GM23338 (cell line): ENCODE results near the gene USP10. TPM values are rescaled to one million over a fixed set of nuclear protein-coding genes. Genes with fewer than 3 reads are reported as not detected.

Experiments used
- ATAC-seq: fragments of 200-7000 bp; cut with Tn5 transposase; 3 replicates; pipeline ENCODE4 v1.9.1; 2020
- DNase-seq: peaks from one replicate; pipeline ENCODE4 v3.0.0-alpha.2; 2015; ENCODE audit warnings: low spot score
- H2AFZ ChIP-seq: fragments of 200-600 bp; sonication (generic); 2 replicates; pipeline ENCODE4 v1.8.0; 2016; ENCODE audit warnings: antibody characterized with exemption, mild to moderate bottlenecking, moderate library complexity
- H3F3A ChIP-seq: fragments of 200-600 bp; sonication (generic); replicated peaks from 2 replicates; pipeline ENCODE4 v1.8.0; 2017; ENCODE audit warnings: antibody characterized with exemption, mixed run types, low read depth
- H3K27ac ChIP-seq: fragments of 200-600 bp; sonication (generic); 2 replicates; pipeline ENCODE4 v1.6.1; 2016; ENCODE audit warnings: low read depth
- H3K27me3 ChIP-seq: fragments of 200-600 bp; sonication (generic); 2 replicates; pipeline ENCODE4 v1.8.0; 2016; ENCODE audit warnings: mild to moderate bottlenecking, mixed run types, moderate library complexity; ENCODE audit not compliant: insufficient read depth
- H3K36me3 ChIP-seq: fragments of 200-600 bp; sonication (generic); 2 replicates; pipeline ENCODE4 v1.8.0; 2016; ENCODE audit warnings: mild to moderate bottlenecking; ENCODE audit not compliant: insufficient read depth
- H3K4me1 ChIP-seq: fragments of 200-600 bp; sonication (generic); 2 replicates; pipeline ENCODE4 v1.8.0; 2016; ENCODE audit warnings: mild to moderate bottlenecking, moderate library complexity; ENCODE audit not compliant: insufficient read depth
- H3K4me2 ChIP-seq: fragments of 200-600 bp; sonication (generic); 2 replicates; pipeline ENCODE4 v1.7.1; 2017; ENCODE audit warnings: mixed run types
- H3K4me3 ChIP-seq: fragments of 200-600 bp; sonication (generic); 2 replicates; pipeline ENCODE4 v1.6.1; 2016; ENCODE audit warnings: mixed run types
- H3K79me2 ChIP-seq: fragments of 200-600 bp; sonication (generic); replicated peaks from 2 replicates; pipeline ENCODE4 v1.8.0; 2017; ENCODE audit warnings: mild to moderate bottlenecking; ENCODE audit not compliant: insufficient read depth
- H3K9me2 ChIP-seq: fragments of 200-600 bp; sonication (generic); 2 replicates; pipeline ENCODE4 v1.8.0; 2017; ENCODE audit not compliant: insufficient read depth
- H4K20me1 ChIP-seq: fragments of 200-600 bp; sonication (generic); replicated peaks from 2 replicates; pipeline ENCODE4 v1.8.0; 2017; ENCODE audit warnings: mild to moderate bottlenecking; ENCODE audit not compliant: insufficient read depth
- H3K27ac Mint-ChIP-seq: 2 replicates; pipeline ENCODE4 v1.8.0; 2020; ENCODE audit warnings: inconsistent platforms, mild to moderate bottlenecking, moderate library complexity, mixed read lengths
- H3K27me3 Mint-ChIP-seq: 3 replicates; pipeline ENCODE4 v1.8.0; 2022; ENCODE audit warnings: low read depth, mild to moderate bottlenecking, moderate library complexity, mixed read lengths, inconsistent platforms; ENCODE audit not compliant: insufficient read depth, poor library complexity
- H3K36me3 Mint-ChIP-seq: 3 replicates; pipeline ENCODE4 v1.8.0; 2021; ENCODE audit warnings: low read depth, mild to moderate bottlenecking, inconsistent platforms, moderate library complexity, mixed read lengths
- H3K4me1 Mint-ChIP-seq: 3 replicates; pipeline ENCODE4 v1.8.0; 2020; ENCODE audit warnings: mild to moderate bottlenecking, inconsistent platforms, mixed read lengths
- H3K4me3 Mint-ChIP-seq: 3 replicates; pipeline ENCODE4 v1.8.0; 2021; ENCODE audit warnings: moderate library complexity, mild to moderate bottlenecking, inconsistent platforms, mixed read lengths
- H3K9me3 Mint-ChIP-seq: 3 replicates; pipeline ENCODE4 v1.8.0; 2020; ENCODE audit warnings: moderate library complexity, mild to moderate bottlenecking, inconsistent platforms, mixed read lengths
- CREB1 ChIP-seq: fragments of 250-450 bp; sonication (Bioruptor Pico); IDR thresholded peaks from 2 replicates; pipeline ENCODE4 v1.5.0; 2020; ENCODE audit warnings: low read depth, mild to moderate bottlenecking, moderate library complexity
- EZH2 ChIP-seq: fragments of 200-600 bp; sonication (generic); IDR thresholded peaks from one replicate; pipeline ENCODE4 v1.8.0; 2017; ENCODE audit warnings: antibody characterized with exemption, mild to moderate bottlenecking, low read depth; ENCODE audit not compliant: unreplicated experiment
- JUNB ChIP-seq: IDR thresholded peaks from one replicate; pipeline ENCODE4 v1.6.1; 2016; ENCODE audit warnings: antibody characterized with exemption; ENCODE audit not compliant: unreplicated experiment
- POLR2AphosphoS5 ChIP-seq: IDR thresholded peaks from 2 replicates; pipeline ENCODE4 v1.6.1; 2016; ENCODE audit warnings: antibody characterized with exemption, low read depth
- STAT1 ChIP-seq: IDR thresholded peaks from one replicate; pipeline ENCODE4 v1.6.1; 2016; ENCODE audit warnings: antibody characterized with exemption; ENCODE audit not compliant: unreplicated experiment
- ZNF331 ChIP-seq: fragments of 250-450 bp; sonication (Bioruptor Pico); IDR thresholded peaks from 2 replicates; pipeline ENCODE4 v1.5.0; 2020; ENCODE audit warnings: low read depth, mild to moderate bottlenecking, moderate library complexity
- polyA plus RNA-seq: library from polyadenylated mRNA; unstranded; fragments of >200 nt; fragmentation: Nextera tagmentation; extraction: Ambion mirVana; gene quantifications from 2 replicates; pipeline ENCODE4 v1.2.1, GENCODE V29; 2016
- total RNA-seq: library from RNA; depleted of rRNA; stranded (reverse); fragments of >200 nt; shearing (Covaris generic); gene quantifications from 2 replicates; pipeline ENCODE4 v1.2.3, GENCODE V29; 2014
- TF ChIP-seq, protein P1 (sequence below): IDR thresholded peaks from 2 replicates; pipeline ENCODE4 v1.6.1; 2016; ENCODE audit warnings: antibody characterized with exemption
- TF ChIP-seq, protein P2 (sequence below): IDR thresholded peaks from one replicate; pipeline ENCODE4 v1.6.1; 2018; ENCODE audit warnings: antibody characterized with exemption; ENCODE audit not compliant: unreplicated experiment
- TF ChIP-seq, protein P3 (sequence below), 2 experiments: fragments of 200-600 bp in 1 of 2; sonication (generic) in 1 of 2; conservative IDR thresholded peaks; 2 replicates each; pipeline versions ENCODE4 v1.5.1 to v1.6.1; 2016 to 2017; ENCODE audit warnings: antibody characterized with exemption in 2 of 2, low read depth in 2 of 2, mild to moderate bottlenecking in 2 of 2, moderate library complexity in 1 of 2

USP10 gene
- total and polyA plus RNA-seq, 2 experiments from 2014 or later: 158 to 194 TPM

DNA sequence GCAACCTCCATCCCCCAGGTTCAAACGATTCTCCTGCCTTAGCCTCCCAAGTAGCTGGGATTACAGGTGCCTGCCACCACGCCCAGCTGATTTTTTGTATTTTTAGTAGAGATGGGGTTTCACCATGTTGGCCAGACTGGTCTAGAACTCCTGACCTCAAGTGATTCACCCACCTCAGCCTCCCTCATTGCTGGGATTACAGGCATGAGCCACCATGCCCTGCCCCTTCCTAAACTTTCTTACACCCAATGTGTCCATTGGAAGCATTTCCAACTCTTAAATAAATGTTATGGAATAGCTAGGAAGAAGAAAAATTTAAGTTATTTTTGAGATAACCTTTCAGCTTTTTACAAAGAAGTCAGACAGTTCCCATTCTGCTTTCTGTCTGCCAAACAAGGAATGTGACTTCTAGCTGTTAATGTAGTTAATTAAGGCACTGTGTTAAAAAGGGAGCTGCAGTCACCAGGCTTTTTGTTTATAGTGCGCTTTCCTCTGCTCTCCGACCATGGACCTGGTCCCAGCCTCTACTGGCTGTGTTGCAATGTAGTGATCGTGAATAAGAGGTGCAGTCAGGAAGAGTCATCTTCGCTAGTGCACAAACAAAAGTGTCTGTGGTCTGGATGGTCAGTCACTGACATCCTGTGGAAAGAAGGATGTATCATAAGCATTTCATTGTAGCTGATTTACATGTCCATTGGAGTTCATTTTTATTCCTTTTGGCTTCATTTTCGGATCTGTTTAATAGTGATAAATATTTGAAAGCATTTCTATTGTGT lies 39.7 kb downstream of the USP10 start:
- DNase-seq: no peak
- Histone ChIP-seq H3K9me2 (no peaks in the 10 kb centered on the region), H3F3A (peaks cover 25% of the 10 kb centered on the region), H3K4me2 (0 out of 2 replicates have a peak overlapping the region, but pooled peaks have one; percentile 18), H2AFZ (no peak overlapping the region), H3K4me1 (peaks cover 73% of the 10 kb centered on the region), H3K79me2 (peaks cover 97% of the 10 kb centered on the region), H3K4me3 (no peak overlapping the region), H3K27ac (no peak overlapping the region; the same call in 1 of the 2 replicates), H4K20me1 (peaks cover 62% of the 10 kb centered on the region), H3K36me3 (no peaks in the 10 kb centered on the region), H3K27me3 (no peaks in the 10 kb centered on the region)
- TF ChIP-seq, protein P1, sequence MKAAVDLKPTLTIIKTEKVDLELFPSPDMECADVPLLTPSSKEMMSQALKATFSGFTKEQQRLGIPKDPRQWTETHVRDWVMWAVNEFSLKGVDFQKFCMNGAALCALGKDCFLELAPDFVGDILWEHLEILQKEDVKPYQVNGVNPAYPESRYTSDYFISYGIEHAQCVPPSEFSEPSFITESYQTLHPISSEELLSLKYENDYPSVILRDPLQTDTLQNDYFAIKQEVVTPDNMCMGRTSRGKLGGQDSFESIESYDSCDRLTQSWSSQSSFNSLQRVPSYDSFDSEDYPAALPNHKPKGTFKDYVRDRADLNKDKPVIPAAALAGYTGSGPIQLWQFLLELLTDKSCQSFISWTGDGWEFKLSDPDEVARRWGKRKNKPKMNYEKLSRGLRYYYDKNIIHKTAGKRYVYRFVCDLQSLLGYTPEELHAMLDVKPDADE: no peak
- TF ChIP-seq EZH2 (no peak), ZNF331 (no peak)
- TF ChIP-seq, protein P2, sequence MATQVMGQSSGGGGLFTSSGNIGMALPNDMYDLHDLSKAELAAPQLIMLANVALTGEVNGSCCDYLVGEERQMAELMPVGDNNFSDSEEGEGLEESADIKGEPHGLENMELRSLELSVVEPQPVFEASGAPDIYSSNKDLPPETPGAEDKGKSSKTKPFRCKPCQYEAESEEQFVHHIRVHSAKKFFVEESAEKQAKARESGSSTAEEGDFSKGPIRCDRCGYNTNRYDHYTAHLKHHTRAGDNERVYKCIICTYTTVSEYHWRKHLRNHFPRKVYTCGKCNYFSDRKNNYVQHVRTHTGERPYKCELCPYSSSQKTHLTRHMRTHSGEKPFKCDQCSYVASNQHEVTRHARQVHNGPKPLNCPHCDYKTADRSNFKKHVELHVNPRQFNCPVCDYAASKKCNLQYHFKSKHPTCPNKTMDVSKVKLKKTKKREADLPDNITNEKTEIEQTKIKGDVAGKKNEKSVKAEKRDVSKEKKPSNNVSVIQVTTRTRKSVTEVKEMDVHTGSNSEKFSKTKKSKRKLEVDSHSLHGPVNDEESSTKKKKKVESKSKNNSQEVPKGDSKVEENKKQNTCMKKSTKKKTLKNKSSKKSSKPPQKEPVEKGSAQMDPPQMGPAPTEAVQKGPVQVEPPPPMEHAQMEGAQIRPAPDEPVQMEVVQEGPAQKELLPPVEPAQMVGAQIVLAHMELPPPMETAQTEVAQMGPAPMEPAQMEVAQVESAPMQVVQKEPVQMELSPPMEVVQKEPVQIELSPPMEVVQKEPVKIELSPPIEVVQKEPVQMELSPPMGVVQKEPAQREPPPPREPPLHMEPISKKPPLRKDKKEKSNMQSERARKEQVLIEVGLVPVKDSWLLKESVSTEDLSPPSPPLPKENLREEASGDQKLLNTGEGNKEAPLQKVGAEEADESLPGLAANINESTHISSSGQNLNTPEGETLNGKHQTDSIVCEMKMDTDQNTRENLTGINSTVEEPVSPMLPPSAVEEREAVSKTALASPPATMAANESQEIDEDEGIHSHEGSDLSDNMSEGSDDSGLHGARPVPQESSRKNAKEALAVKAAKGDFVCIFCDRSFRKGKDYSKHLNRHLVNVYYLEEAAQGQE: no peak
- Mint-ChIP-seq H3K27me3 (peaks cover 10% of the 10 kb centered on the region), H3K9me3 (no peaks in the 10 kb centered on the region), H3K4me3 (no peak overlapping the region), H3K4me1 (peaks cover 71% of the 10 kb centered on the region), H3K36me3 (peaks cover 21% of the 10 kb centered on the region; the same call in 2 of the 3 replicates), H3K27ac (no peak overlapping the region)
- no peak for ATAC-seq

DNA sequence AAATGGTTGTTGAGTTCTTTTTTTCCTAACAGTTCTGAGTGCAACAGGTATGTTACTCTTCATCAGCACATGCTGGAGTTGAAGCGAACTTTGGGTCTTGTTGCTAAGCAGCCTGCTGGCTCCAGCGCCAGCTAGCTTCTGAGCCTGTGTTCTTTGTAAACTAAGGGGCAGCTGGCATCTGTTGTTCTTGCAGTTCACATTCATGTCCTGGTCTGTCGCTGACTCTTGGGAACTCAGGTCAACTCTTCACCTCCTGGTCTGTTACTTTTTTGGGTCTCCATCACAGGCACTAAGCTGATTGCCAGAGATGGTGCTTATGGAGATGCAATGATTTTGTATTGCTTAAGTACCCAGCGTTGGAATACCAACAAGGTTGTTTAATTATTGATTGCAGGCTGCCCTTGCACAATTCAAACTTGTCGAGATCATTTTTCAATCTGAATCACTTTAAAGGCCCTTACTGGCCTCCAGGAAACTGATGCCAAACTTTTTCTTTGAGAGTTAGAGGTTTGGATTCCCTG lies 40.9 kb downstream of the USP10 start:
- Mint-ChIP-seq H3K4me1 (peaks cover 60% of the 10 kb centered on the region), H3K27ac (peak overlapping the region; percentile 51; the same call in 1 of the 2 replicates), H3K36me3 (peaks cover 32% of the 10 kb centered on the region; the same call in 2 of the 3 replicates), H3K27me3 (peaks cover 13% of the 10 kb centered on the region), H3K4me3 (no peak overlapping the region), H3K9me3 (no peaks in the 10 kb centered on the region)
- H3K27me3 ChIP-seq: no peaks in the 10 kb centered on the region
- H2AFZ ChIP-seq: no peak overlapping the region
- no peak overlapping the region for H3K4me3 ChIP-seq
- peak overlapping the region; percentile 39; the same call in 1 of the 2 replicates for H3K27ac ChIP-seq
- H3K4me2 ChIP-seq: peak overlapping the region; percentile 18; the same call in 1 of the 2 replicates
- no peaks in the 10 kb centered on the region for H3K9me2 ChIP-seq
- peaks cover 23% of the 10 kb centered on the region for H3F3A ChIP-seq
- no peak for ATAC-seq
- peaks cover 62% of the 10 kb centered on the region for H3K4me1 ChIP-seq
- no peak for DNase-seq
- H4K20me1 ChIP-seq: peaks cover 64% of the 10 kb centered on the region
- no peaks in the 10 kb centered on the region for H3K36me3 ChIP-seq
- peaks cover 93% of the 10 kb centered on the region for H3K79me2 ChIP-seq
- TF ChIP-seq POLR2AphosphoS5: no peak
- no peak for TF ChIP-seq ZNF331
- TF ChIP-seq, protein P2: no peak
- no peak for TF ChIP-seq CREB1 (CRISPR knock-in tag)
- TF ChIP-seq STAT1: no peak
- TF ChIP-seq EZH2: no peak
- TF ChIP-seq JUNB: no peak
- TF ChIP-seq, protein P3, sequence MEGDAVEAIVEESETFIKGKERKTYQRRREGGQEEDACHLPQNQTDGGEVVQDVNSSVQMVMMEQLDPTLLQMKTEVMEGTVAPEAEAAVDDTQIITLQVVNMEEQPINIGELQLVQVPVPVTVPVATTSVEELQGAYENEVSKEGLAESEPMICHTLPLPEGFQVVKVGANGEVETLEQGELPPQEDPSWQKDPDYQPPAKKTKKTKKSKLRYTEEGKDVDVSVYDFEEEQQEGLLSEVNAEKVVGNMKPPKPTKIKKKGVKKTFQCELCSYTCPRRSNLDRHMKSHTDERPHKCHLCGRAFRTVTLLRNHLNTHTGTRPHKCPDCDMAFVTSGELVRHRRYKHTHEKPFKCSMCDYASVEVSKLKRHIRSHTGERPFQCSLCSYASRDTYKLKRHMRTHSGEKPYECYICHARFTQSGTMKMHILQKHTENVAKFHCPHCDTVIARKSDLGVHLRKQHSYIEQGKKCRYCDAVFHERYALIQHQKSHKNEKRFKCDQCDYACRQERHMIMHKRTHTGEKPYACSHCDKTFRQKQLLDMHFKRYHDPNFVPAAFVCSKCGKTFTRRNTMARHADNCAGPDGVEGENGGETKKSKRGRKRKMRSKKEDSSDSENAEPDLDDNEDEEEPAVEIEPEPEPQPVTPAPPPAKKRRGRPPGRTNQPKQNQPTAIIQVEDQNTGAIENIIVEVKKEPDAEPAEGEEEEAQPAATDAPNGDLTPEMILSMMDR (conservative IDR thresholded peaks at IDR 0.05; ENCODE audit: low read depth in 2 of 2): no peak
